Measurements from ENCODE around the gene CRIP3. TPM values are rescaled to one million over a fixed set of nuclear protein-coding genes. Genes with fewer than 3 reads are reported as not detected.
"Not testable (repeated sequence)": the region's sequence is repeated elsewhere in the genome, so short reads cannot be mapped to it uniquely, and the experiment has no call there.

Gene CRIP3
- total RNA-seq (2012; rRNA removed): not detected in 2 replicates

- H3K9ac ChIP-seq (ENCODE audit: low read depth, low read length): no peak within 1 kb of the TSS
- no peaks in the 10 kb centered on the region for H3K36me3 ChIP-seq (ENCODE audit: insufficient read depth, low read length)
- H3K4me2 ChIP-seq (ENCODE audit: low read length): peak within 1 kb of the TSS; percentile 43
- peaks cover 46% of the 10 kb centered on the region for H3K27me3 ChIP-seq (ENCODE audit: control insufficient read depth, insufficient read depth, low read length)
- no peaks in the 10 kb centered on the region for H3K4me1 ChIP-seq (ENCODE audit: control insufficient read depth, insufficient read depth, low read length)
- H3K4me3 ChIP-seq (ENCODE audit: low read length): peak within 1 kb of the TSS; percentile 33
- H3K9me3 ChIP-seq (replicated peaks; ENCODE audit: low read length): no peaks in the 10 kb centered on the region
Observed at GRCh38 chr6:43308101-43308989, at the start of gene CRIP3. TSS of gene CRIP3 (minus strand) at chr6:43308826. CDS start at chr6:43308792, 34 bp downstream.

- peaks cover 7% of the 10 kb centered on the region for H3K4me1 ChIP-seq (ENCODE audit: control insufficient read depth, insufficient read depth, low read length)
- peaks cover 46% of the 10 kb centered on the region for H3K36me3 ChIP-seq (ENCODE audit: insufficient read depth, low read length)
- no peak overlapping the region for H3K4me3 ChIP-seq (ENCODE audit: low read length)
- H3K9me3 ChIP-seq (replicated peaks; ENCODE audit: low read length): no peaks in the 10 kb centered on the region
- no peak overlapping the region for H3K9ac ChIP-seq (ENCODE audit: low read depth, low read length)
- no peak overlapping the region for H3K4me2 ChIP-seq (ENCODE audit: low read length)
- no peaks in the 10 kb centered on the region for H3K27me3 ChIP-seq (ENCODE audit: control insufficient read depth, insufficient read depth, low read length)
Observed at GRCh38 chr6:43355862-43356590, 47.4 kb upstream of the CRIP3 start.

GRCh38 chr6:43351951-43352350, 43.3 kb upstream of the CRIP3 start:
- not testable (repeated sequence) for H3K9me3 ChIP-seq (replicated peaks; ENCODE audit: low read length); H3K4me2 ChIP-seq (ENCODE audit: low read length); H3K4me1 ChIP-seq (ENCODE audit: control insufficient read depth, insufficient read depth, low read length); H3K4me3 ChIP-seq (ENCODE audit: low read length); H3K9ac ChIP-seq (ENCODE audit: low read depth, low read length); H3K27me3 ChIP-seq (ENCODE audit: control insufficient read depth, insufficient read depth, low read length)
- peaks cover 54% of the 10 kb centered on the region for H3K36me3 ChIP-seq (ENCODE audit: insufficient read depth, low read length)

GRCh38 chr6:43347444-43347843, 38.8 kb upstream of the CRIP3 start:
- no peak overlapping the region for H3K4me2 ChIP-seq (ENCODE audit: low read length)
- H3K9ac ChIP-seq (ENCODE audit: low read depth, low read length): no peak overlapping the region
- no peaks in the 10 kb centered on the region for H3K4me1 ChIP-seq (ENCODE audit: control insufficient read depth, insufficient read depth, low read length)
- H3K27me3 ChIP-seq (ENCODE audit: control insufficient read depth, insufficient read depth, low read length): no peaks in the 10 kb centered on the region
- H3K9me3 ChIP-seq (replicated peaks; ENCODE audit: low read length): no peaks in the 10 kb centered on the region
- peaks cover 46% of the 10 kb centered on the region for H3K36me3 ChIP-seq (ENCODE audit: insufficient read depth, low read length)
- H3K4me3 ChIP-seq (ENCODE audit: low read length): no peak overlapping the region

GRCh38 chr6:43347021-43347420, 38.4 kb upstream of the CRIP3 start:
- Histone ChIP-seq H3K4me1 (ENCODE audit: control insufficient read depth, insufficient read depth, low read length) (no peaks in the 10 kb centered on the region), H3K4me3 (ENCODE audit: low read length) (no peak overlapping the region), H3K36me3 (ENCODE audit: insufficient read depth, low read length) (peaks cover 46% of the 10 kb centered on the region), H3K4me2 (ENCODE audit: low read length) (no peak overlapping the region), H3K9ac (ENCODE audit: low read depth, low read length) (no peak overlapping the region), H3K9me3 (replicated peaks; ENCODE audit: low read length) (no peaks in the 10 kb centered on the region), H3K27me3 (ENCODE audit: control insufficient read depth, insufficient read depth, low read length) (no peaks in the 10 kb centered on the region)

GRCh38 chr6:43346243-43346642, 37.6 kb upstream of the CRIP3 start:
- not testable (repeated sequence) for H3K9me3 ChIP-seq (replicated peaks; ENCODE audit: low read length); H3K4me2 ChIP-seq (ENCODE audit: low read length); H3K4me1 ChIP-seq (ENCODE audit: control insufficient read depth, insufficient read depth, low read length); H3K27me3 ChIP-seq (ENCODE audit: control insufficient read depth, insufficient read depth, low read length); H3K4me3 ChIP-seq (ENCODE audit: low read length); H3K9ac ChIP-seq (ENCODE audit: low read depth, low read length)
- H3K36me3 ChIP-seq (ENCODE audit: insufficient read depth, low read length): peaks cover 51% of the 10 kb centered on the region

GRCh38 chr6:43339168-43339567, 30.5 kb upstream of the CRIP3 start:
- H3K4me2 ChIP-seq (ENCODE audit: low read length): no peak overlapping the region
- H3K36me3 ChIP-seq (ENCODE audit: insufficient read depth, low read length): peaks cover 62% of the 10 kb centered on the region
- no peaks in the 10 kb centered on the region for H3K9me3 ChIP-seq (replicated peaks; ENCODE audit: low read length)
- no peak overlapping the region for H3K9ac ChIP-seq (ENCODE audit: low read depth, low read length)
- H3K27me3 ChIP-seq (ENCODE audit: control insufficient read depth, insufficient read depth, low read length): no peaks in the 10 kb centered on the region
- H3K4me3 ChIP-seq (ENCODE audit: low read length): no peak overlapping the region
- H3K4me1 ChIP-seq (ENCODE audit: control insufficient read depth, insufficient read depth, low read length): no peaks in the 10 kb centered on the region

GRCh38 chr6:43338243-43338642, 29.6 kb upstream of the CRIP3 start:
- Histone ChIP-seq H3K4me1 (ENCODE audit: control insufficient read depth, insufficient read depth, low read length) (no peaks in the 10 kb centered on the region), H3K9ac (ENCODE audit: low read depth, low read length) (no peak overlapping the region), H3K4me3 (ENCODE audit: low read length) (no peak overlapping the region), H3K36me3 (ENCODE audit: insufficient read depth, low read length) (peaks cover 58% of the 10 kb centered on the region), H3K4me2 (ENCODE audit: low read length) (no peak overlapping the region), H3K9me3 (replicated peaks; ENCODE audit: low read length) (no peaks in the 10 kb centered on the region), H3K27me3 (ENCODE audit: control insufficient read depth, insufficient read depth, low read length) (no peaks in the 10 kb centered on the region)

- Histone ChIP-seq H3K27me3 (ENCODE audit: control insufficient read depth, insufficient read depth, low read length) (no peaks in the 10 kb centered on the region), H3K36me3 (ENCODE audit: insufficient read depth, low read length) (peaks cover 43% of the 10 kb centered on the region), H3K9me3 (replicated peaks; ENCODE audit: low read length) (no peaks in the 10 kb centered on the region), H3K4me1 (ENCODE audit: control insufficient read depth, insufficient read depth, low read length) (no peaks in the 10 kb centered on the region), H3K4me3 (ENCODE audit: low read length) (no peak overlapping the region), H3K4me2 (ENCODE audit: low read length) (no peak overlapping the region), H3K9ac (ENCODE audit: low read depth, low read length) (no peak overlapping the region)
Observed at GRCh38 chr6:43336382-43336781, 27.8 kb upstream of the CRIP3 start.

GRCh38 chr6:43335469-43335868, 26.8 kb upstream of the CRIP3 start:
- Histone ChIP-seq H3K9ac (ENCODE audit: low read depth, low read length) (no peak overlapping the region), H3K4me1 (ENCODE audit: control insufficient read depth, insufficient read depth, low read length) (no peaks in the 10 kb centered on the region), H3K4me3 (ENCODE audit: low read length) (no peak overlapping the region), H3K9me3 (replicated peaks; ENCODE audit: low read length) (no peaks in the 10 kb centered on the region), H3K27me3 (ENCODE audit: control insufficient read depth, insufficient read depth, low read length) (no peaks in the 10 kb centered on the region), H3K36me3 (ENCODE audit: insufficient read depth, low read length) (peaks cover 34% of the 10 kb centered on the region), H3K4me2 (ENCODE audit: low read length) (no peak overlapping the region)

GRCh38 chr6:43334466-43335095, 26.0 kb upstream of the CRIP3 start:
- no peak overlapping the region for H3K9ac ChIP-seq (ENCODE audit: low read depth, low read length)
- peaks cover 26% of the 10 kb centered on the region for H3K36me3 ChIP-seq (ENCODE audit: insufficient read depth, low read length)
- no peak overlapping the region for H3K4me3 ChIP-seq (ENCODE audit: low read length)
- H3K9me3 ChIP-seq (replicated peaks; ENCODE audit: low read length): no peaks in the 10 kb centered on the region
- no peak overlapping the region for H3K4me2 ChIP-seq (ENCODE audit: low read length)
- H3K4me1 ChIP-seq (ENCODE audit: control insufficient read depth, insufficient read depth, low read length): no peaks in the 10 kb centered on the region
- H3K27me3 ChIP-seq (ENCODE audit: control insufficient read depth, insufficient read depth, low read length): no peaks in the 10 kb centered on the region
